Mesendoderm (in vitro differentiated cells): ENCODE results near the gene NOM1.
A peak's percentile ranks its signal among the peaks of the same experiment; 100 is the strongest.

Experiments used
- DNase-seq: peaks from one replicate; pipeline ENCODE4 v3.0.0; 2013
- H2AK5ac ChIP-seq: 2 replicates; pipeline ENCODE4 v1.6.1; 2013; ENCODE audit warnings: low read length, inconsistent platforms
- H2BK120ac ChIP-seq: 2 replicates; pipeline ENCODE4 v1.6.1; 2013; ENCODE audit warnings: low read depth, mild to moderate bottlenecking, low read length, moderate library complexity, mixed read lengths
- H2BK15ac ChIP-seq: replicated peaks from 2 replicates; pipeline ENCODE4 v1.6.1; 2013; ENCODE audit warnings: low read depth, mild to moderate bottlenecking, moderate library complexity
- H2BK5ac ChIP-seq: 2 replicates; pipeline ENCODE4 v1.6.1; 2013; ENCODE audit warnings: low read length, inconsistent platforms
- H3K18ac ChIP-seq: 2 replicates; pipeline ENCODE4 v1.6.1; 2013; ENCODE audit warnings: mild to moderate bottlenecking, low read length, mixed read lengths
- H3K23ac ChIP-seq: one replicate; pipeline ENCODE4 v1.6.1; 2013; ENCODE audit warnings: low read length
- H3K27ac ChIP-seq: 2 replicates; pipeline ENCODE4 v1.5.1; 2013; ENCODE audit warnings: low read depth, mild to moderate bottlenecking, inconsistent platforms, low read length, moderate library complexity
- H3K27me3 ChIP-seq: 2 replicates; pipeline ENCODE4 v1.6.1; 2013; ENCODE audit warnings: low read length, control low read depth, mild to moderate bottlenecking, inconsistent platforms; ENCODE audit not compliant: insufficient read depth, poor library complexity
- H3K36me3 ChIP-seq: 2 replicates; pipeline ENCODE4 v1.6.1; 2013; ENCODE audit warnings: low read length, inconsistent platforms; ENCODE audit not compliant: control insufficient read depth, insufficient read depth
- H3K4ac ChIP-seq: one replicate; pipeline ENCODE4 v1.6.1; 2013; ENCODE audit warnings: low read depth, mild to moderate bottlenecking, low read length, moderate library complexity
- H3K4me1 ChIP-seq: 2 replicates; pipeline ENCODE4 v1.6.1; 2013; ENCODE audit warnings: low read depth, low read length, inconsistent platforms; ENCODE audit not compliant: control insufficient read depth
- H3K4me2 ChIP-seq: 2 replicates; pipeline ENCODE4 v1.6.1; 2013; ENCODE audit warnings: low read length
- H3K4me3 ChIP-seq: 2 replicates; pipeline ENCODE4 v1.5.1; 2013; ENCODE audit warnings: mild to moderate bottlenecking, low read length
- H3K56ac ChIP-seq: one replicate; pipeline ENCODE4 v1.6.1; 2013; ENCODE audit warnings: low read length
- H3K79me1 ChIP-seq: 2 replicates; pipeline ENCODE4 v1.6.1; 2013; ENCODE audit warnings: low read length, inconsistent platforms
- H3K79me2 ChIP-seq: 2 replicates; pipeline ENCODE4 v1.6.1; 2013; ENCODE audit warnings: mild to moderate bottlenecking, low read length; ENCODE audit not compliant: control insufficient read depth, insufficient read depth
- H3K9ac ChIP-seq: 2 replicates; pipeline ENCODE4 v1.6.1; 2013; ENCODE audit warnings: low read length, inconsistent platforms
- H4K5ac ChIP-seq: one replicate; pipeline ENCODE4 v1.6.1; 2013; ENCODE audit warnings: low read length
- H4K8ac ChIP-seq: one replicate; pipeline ENCODE4 v1.6.1; 2013; ENCODE audit warnings: low read depth, mild to moderate bottlenecking, control low read depth, low read length, moderate library complexity
- WGBS: extraction: QIAGEN DNeasy Blood & Tissue Kit; methylation state at CpG from one replicate; pipeline ENCODE4 v1.1.7; 2013; ENCODE audit warnings: low lambda C conversion rate, missing lambda C conversion rate; ENCODE audit not compliant: insufficient coverage; ENCODE audit errors: extremely low coverage; 5-methylcytosine and 5-hydroxymethylcytosine counted together

The NOM1 gene

DNA sequence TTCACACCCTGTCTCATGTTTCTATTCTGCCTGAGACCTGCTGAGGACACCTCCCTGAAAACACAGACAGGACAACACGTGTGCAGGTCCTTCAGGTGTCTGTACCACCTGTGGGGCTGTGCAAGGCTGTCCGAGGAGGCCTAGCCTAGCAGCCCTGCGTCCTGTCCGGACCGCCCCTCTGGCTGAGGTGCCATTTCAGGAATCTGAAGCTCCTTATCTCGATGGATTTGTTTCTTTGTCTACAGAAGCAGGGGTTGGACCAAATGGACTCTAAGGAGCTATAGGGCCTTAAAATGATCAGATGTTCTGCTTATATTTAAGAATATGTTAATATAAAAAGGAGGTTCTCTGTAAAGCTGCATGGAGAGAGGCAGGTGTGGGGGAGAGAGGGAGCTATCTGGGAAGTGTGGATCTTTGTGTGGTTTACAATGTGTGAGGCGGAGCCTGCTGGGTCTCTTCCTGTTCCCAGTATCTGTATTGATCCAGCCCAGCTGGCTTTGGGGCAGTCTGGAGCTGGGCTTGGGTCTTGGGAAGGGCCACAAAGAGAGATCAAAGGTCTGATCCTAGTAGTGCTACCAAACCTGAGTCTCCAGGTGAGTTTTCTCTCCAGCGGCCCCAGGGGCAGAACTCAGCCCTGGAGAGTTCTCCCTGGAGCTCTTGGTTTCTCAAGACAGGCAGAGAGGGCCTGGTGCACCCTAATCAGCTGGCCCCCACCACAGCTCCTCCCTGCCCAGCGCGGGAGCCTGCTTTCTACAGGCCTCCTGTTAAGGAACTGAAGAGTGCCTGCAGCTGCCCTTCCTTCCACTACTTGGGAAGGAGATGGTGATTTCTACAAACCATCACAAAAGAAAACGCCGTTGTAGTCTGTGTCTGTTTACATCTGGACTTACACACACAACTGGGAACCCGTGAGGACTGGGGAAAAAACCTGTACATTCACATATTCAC is 64.4 kb downstream of the NOM1 start:
- no peak overlapping the region for H2AK5ac ChIP-seq
- H3K56ac ChIP-seq = no peak overlapping the region
- no peak overlapping the region for H4K5ac ChIP-seq
- H3K4me2 ChIP-seq = no peak overlapping the region
- peak; percentile 79 for DNase-seq
- no peak overlapping the region for H2BK5ac ChIP-seq
- no peak overlapping the region for H3K9ac ChIP-seq
- H3K4me3 ChIP-seq = no peak overlapping the region
- no peak overlapping the region for H2BK15ac ChIP-seq
- no peaks in the 10 kb centered on the region for H3K36me3 ChIP-seq
- H3K23ac ChIP-seq = no peak overlapping the region
- no peak overlapping the region for H3K4ac ChIP-seq
- H3K4me1 ChIP-seq = peaks cover 9% of the 10 kb centered on the region
- H3K27me3 ChIP-seq = peaks cover 70% of the 10 kb centered on the region
- peak overlapping the region; percentile 13 for H3K18ac ChIP-seq
- no peak overlapping the region for H3K27ac ChIP-seq
- no peaks in the 10 kb centered on the region for H3K79me2 ChIP-seq
- no peaks in the 10 kb centered on the region for H3K79me1 ChIP-seq
- H2BK120ac ChIP-seq = no peak overlapping the region
- no peak overlapping the region for H4K8ac ChIP-seq
- no CpG with 5 or more reads among the region's 13 CpGs for WGBS

DNA sequence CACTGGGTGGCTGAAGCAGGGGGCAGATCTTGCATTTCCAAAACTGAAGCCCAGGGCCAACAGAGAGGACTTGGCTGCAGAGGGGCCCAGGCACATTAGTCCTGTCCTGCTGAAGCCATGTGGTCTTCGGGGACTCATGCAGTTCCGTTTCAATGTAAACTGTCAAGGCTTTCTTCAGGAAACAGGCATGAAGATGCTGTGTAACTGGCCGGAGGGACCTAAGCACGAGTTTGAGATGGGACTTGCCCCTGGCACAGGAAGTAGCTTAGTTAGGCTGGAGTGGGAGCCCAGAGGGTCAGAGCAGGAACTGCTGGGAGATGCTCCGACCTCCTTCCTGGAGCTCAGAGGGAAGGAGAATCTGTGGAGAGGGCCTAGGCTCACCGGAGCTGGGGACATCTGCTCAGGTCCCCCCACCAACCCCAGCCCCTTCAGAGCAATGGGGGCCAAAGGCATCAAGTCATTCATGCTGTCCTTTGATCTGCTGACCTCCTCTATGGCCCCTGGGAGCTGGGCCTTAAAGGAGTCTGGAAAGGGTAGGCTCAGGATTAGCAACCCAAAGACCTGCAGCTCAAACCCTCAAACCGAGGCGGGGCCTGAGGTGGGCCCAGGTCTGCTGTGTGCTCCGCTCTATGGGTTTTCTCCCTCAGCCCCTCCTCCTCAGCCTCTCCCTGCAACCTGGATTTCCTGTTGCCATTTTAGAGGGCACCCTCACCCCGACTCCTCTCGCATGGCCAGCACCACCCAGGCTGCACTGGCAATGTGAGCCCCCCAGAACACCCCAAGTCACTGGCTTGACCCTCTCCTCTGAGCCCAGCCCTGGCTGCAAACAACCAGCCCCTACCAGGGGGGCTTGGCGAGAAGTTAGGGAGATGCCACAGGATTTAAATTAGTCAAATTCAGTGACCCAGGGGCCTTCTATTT is 65.4 kb downstream of the NOM1 start:
- Histone ChIP-seq H2BK15ac (no peak overlapping the region), H3K27ac (no peak overlapping the region), H2AK5ac (no peak overlapping the region), H3K4me1 (peaks cover 9% of the 10 kb centered on the region), H3K79me1 (no peaks in the 10 kb centered on the region), H3K4ac (no peak overlapping the region), H3K79me2 (no peaks in the 10 kb centered on the region), H2BK5ac (no peak overlapping the region), H3K4me2 (no peak overlapping the region), H3K18ac (peak overlapping the region; percentile 13), H3K36me3 (no peaks in the 10 kb centered on the region), H3K56ac (no peak overlapping the region), H4K5ac (no peak overlapping the region), H3K4me3 (no peak overlapping the region), H3K27me3 (peaks cover 70% of the 10 kb centered on the region), H4K8ac (no peak overlapping the region), H2BK120ac (no peak overlapping the region), H3K23ac (no peak overlapping the region), H3K9ac (no peak overlapping the region)
- WGBS = no CpG with 5 or more reads among the region's 12 CpGs
- peak; percentile 28 for DNase-seq

DNA sequence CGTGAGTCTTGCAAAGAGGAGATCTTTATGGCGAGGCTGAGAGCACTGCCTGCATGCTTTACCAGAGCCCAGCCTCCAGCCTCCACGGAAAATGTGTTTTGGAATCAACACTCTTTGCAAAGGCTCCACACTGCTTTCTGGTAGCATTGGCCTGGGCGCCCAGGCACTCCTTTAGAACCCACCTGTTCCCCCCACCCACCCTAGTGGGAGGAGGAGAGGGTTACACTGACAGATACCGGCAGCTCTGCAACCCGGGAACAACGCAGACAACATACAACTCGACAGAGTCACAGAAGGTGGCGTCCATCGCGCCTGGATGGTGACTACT is 66.5 kb downstream of the NOM1 start:
- peak; percentile 19 for DNase-seq
- H3K9ac ChIP-seq = no peak overlapping the region
- peaks cover 9% of the 10 kb centered on the region for H3K4me1 ChIP-seq
- H3K4me2 ChIP-seq = no peak overlapping the region
- H3K79me1 ChIP-seq = no peaks in the 10 kb centered on the region
- no peak overlapping the region for H2BK15ac ChIP-seq
- no peak overlapping the region for H4K8ac ChIP-seq
- no peak overlapping the region for H2BK5ac ChIP-seq
- H3K79me2 ChIP-seq = no peaks in the 10 kb centered on the region
- H2BK120ac ChIP-seq = no peak overlapping the region
- peaks cover 79% of the 10 kb centered on the region for H3K27me3 ChIP-seq
- H4K5ac ChIP-seq = no peak overlapping the region
- WGBS = no CpG with 5 or more reads among the region's 11 CpGs
- H3K18ac ChIP-seq = no peak overlapping the region
- no peak overlapping the region for H3K4me3 ChIP-seq
- no peak overlapping the region for H2AK5ac ChIP-seq
- H3K23ac ChIP-seq = no peak overlapping the region
- no peaks in the 10 kb centered on the region for H3K36me3 ChIP-seq
- H3K4ac ChIP-seq = no peak overlapping the region
- H3K27ac ChIP-seq = no peak overlapping the region
- H3K56ac ChIP-seq = no peak overlapping the region

GRCh38 chr7:157016352-157017041 is 67.0 kb downstream of the NOM1 start:
- H3K36me3 ChIP-seq = no peaks in the 10 kb centered on the region
- no peak overlapping the region for H3K27ac ChIP-seq
- no peak overlapping the region for H2AK5ac ChIP-seq
- H2BK5ac ChIP-seq = no peak overlapping the region
- peaks cover 8% of the 10 kb centered on the region for H3K4me1 ChIP-seq
- H4K8ac ChIP-seq = no peak overlapping the region
- peaks cover 79% of the 10 kb centered on the region for H3K27me3 ChIP-seq
- no peak overlapping the region for H3K23ac ChIP-seq
- no peak overlapping the region for H3K4ac ChIP-seq
- H3K18ac ChIP-seq = no peak overlapping the region
- DNase-seq = peak; percentile 54
- no peaks in the 10 kb centered on the region for H3K79me2 ChIP-seq
- H2BK15ac ChIP-seq = no peak overlapping the region
- H3K4me3 ChIP-seq = no peak overlapping the region
- WGBS = no CpG with 5 or more reads among the region's 16 CpGs
- H2BK120ac ChIP-seq = no peak overlapping the region
- H4K5ac ChIP-seq = no peak overlapping the region
- no peak overlapping the region for H3K9ac ChIP-seq
- H3K79me1 ChIP-seq = no peaks in the 10 kb centered on the region
- H3K4me2 ChIP-seq = no peak overlapping the region
- H3K56ac ChIP-seq = no peak overlapping the region

- Histone ChIP-seq H2BK120ac (no peak overlapping the region), H3K4me1 (peaks cover 7% of the 10 kb centered on the region), H3K4me3 (no peak overlapping the region), H3K79me1 (no peaks in the 10 kb centered on the region), H2AK5ac (no peak overlapping the region), H3K27me3 (peaks cover 79% of the 10 kb centered on the region), H2BK5ac (no peak overlapping the region), H3K23ac (no peak overlapping the region), H4K5ac (no peak overlapping the region), H3K9ac (no peak overlapping the region), H3K4ac (no peak overlapping the region), H4K8ac (no peak overlapping the region), H3K18ac (no peak overlapping the region), H3K56ac (no peak overlapping the region), H3K36me3 (no peaks in the 10 kb centered on the region), H3K27ac (no peak overlapping the region), H3K4me2 (no peak overlapping the region), H3K79me2 (no peaks in the 10 kb centered on the region), H2BK15ac (no peak overlapping the region)
- DNase-seq = no peak
- no CpG with 5 or more reads among the region's 11 CpGs for WGBS
These were observed 67.6 kb downstream of the NOM1 start for GRCh38 chr7:157017149-157017548.
